Activated CD8-positive, alpha-beta memory T cell treated with anti-CD3 and anti-CD28 coated beads, Interleukin-2, amount 50 U/mL, for 4 hours (primary cell): ENCODE results near the gene GBX2.

Source experiments
- DNase-seq: peaks from one replicate; pipeline ENCODE4 v3.0.0-alpha.2; 2020

The GBX2 gene

GRCh38 chr2:236168110-236169080 lies at the start of gene GBX2:
Gene GBX2, minus strand, starts transcription at chr2:236168386. Its CDS starts 415 bp downstream, at chr2:236167971.
- no peak for DNase-seq

GRCh38 chr2:236217926-236218325 lies 49.7 kb upstream of the GBX2 start:
- DNase-seq = no peak

GRCh38 chr2:236216711-236217110 lies 48.5 kb upstream of the GBX2 start:
- no peak for DNase-seq

GRCh38 chr2:236215761-236216333 lies 47.7 kb upstream of the GBX2 start:
- no peak for DNase-seq

- DNase-seq = no peak
Measured at GRCh38 chr2:236215196-236215595, 47.0 kb upstream of the GBX2 start.

GRCh38 chr2:236214376-236214995 lies 46.3 kb upstream of the GBX2 start:
- no peak for DNase-seq

- DNase-seq = no peak
Measured at GRCh38 chr2:236211296-236211695, 43.1 kb upstream of the GBX2 start.

- DNase-seq = no peak
Measured at GRCh38 chr2:236210536-236210935, 42.4 kb upstream of the GBX2 start.

- DNase-seq = no peak
Measured at GRCh38 chr2:236209996-236210395, 41.8 kb upstream of the GBX2 start.

- DNase-seq = no peak
Measured at GRCh38 chr2:236209535-236209934, 41.3 kb upstream of the GBX2 start.

GRCh38 chr2:236208019-236208926 lies 40.1 kb upstream of the GBX2 start:
- no peak for DNase-seq

GRCh38 chr2:236207472-236207871 lies 39.3 kb upstream of the GBX2 start:
- DNase-seq = no peak

GRCh38 chr2:236205867-236206645 lies 37.9 kb upstream of the GBX2 start:
- no peak for DNase-seq

GRCh38 chr2:236204953-236205352 lies 36.8 kb upstream of the GBX2 start:
- no peak for DNase-seq

- DNase-seq = no peak
Measured at GRCh38 chr2:236200378-236200777, 32.2 kb upstream of the GBX2 start.

- no peak for DNase-seq
Measured at GRCh38 chr2:236196366-236196765, 28.2 kb upstream of the GBX2 start.

GRCh38 chr2:236195726-236196125 lies 27.5 kb upstream of the GBX2 start:
- no peak for DNase-seq

- DNase-seq = no peak
Measured at GRCh38 chr2:236194786-236195185, 26.6 kb upstream of the GBX2 start.

GRCh38 chr2:236193026-236193425 lies 24.8 kb upstream of the GBX2 start:
- DNase-seq = no peak

GRCh38 chr2:236190674-236191073 lies 22.5 kb upstream of the GBX2 start:
- no peak for DNase-seq

GRCh38 chr2:236184701-236185100 lies 16.5 kb upstream of the GBX2 start:
- DNase-seq = no peak
